SK-N-MC (cell line): Measurements from ENCODE around the gene RPL35A.
"Not testable (repeated sequence)": the region's sequence is repeated elsewhere in the genome, so short reads cannot be mapped to it uniquely, and the experiment has no call there.

Experiments used
- DNase-seq: peaks from one replicate; pipeline ENCODE4 v3.0.0-alpha.2; 2011; ENCODE audit warnings: low read depth, low spot score
- H3K27ac ChIP-seq: fragments of 200-600 bp; sonication (generic); 2 replicates; pipeline ENCODE4 v1.5.1; 2016; ENCODE audit warnings: mixed run types
- H3K36me3 ChIP-seq: fragments of 200-600 bp; sonication (generic); 2 replicates; pipeline ENCODE4 v1.6.1; 2017; ENCODE audit warnings: antibody characterized with exemption, low read length, mixed read lengths; ENCODE audit not compliant: insufficient read depth
- H3K4me3 ChIP-seq: fragments of 200-600 bp; sonication (generic); 2 replicates; pipeline ENCODE4 v1.5.1; 2016
- H3K9ac ChIP-seq: fragments of 200-600 bp; sonication (generic); 2 replicates; pipeline ENCODE4 v1.8.0; 2017; ENCODE audit warnings: mixed run types, mixed read lengths; ENCODE audit not compliant: insufficient read length
- H3K9me3 ChIP-seq: fragments of 200-600 bp; sonication (generic); 2 replicates; pipeline ENCODE4 v1.6.1; 2017; ENCODE audit warnings: low read depth, mild to moderate bottlenecking, antibody characterized with exemption, low read length, moderate library complexity, mixed read lengths
- EZH2 ChIP-seq: fragments of 200-600 bp; sonication (generic); IDR thresholded peaks from one replicate; pipeline ENCODE4 v1.6.1; 2017; ENCODE audit warnings: antibody characterized with exemption
- FOXP2 ChIP-seq: optimal IDR thresholded peaks from 2 replicates; pipeline ENCODE3; 2011; ENCODE audit warnings: mild to moderate bottlenecking, moderate library complexity; ENCODE audit not compliant: insufficient read depth; ENCODE audit errors: extremely low read length, control extremely low read depth
- POLR2AphosphoS5 ChIP-seq: IDR thresholded peaks from 2 replicates; pipeline ENCODE4 v1.6.1; 2012; ENCODE audit warnings: mild to moderate bottlenecking, low read depth, low read length, borderline replicate concordance

RPL35A gene

DNA sequence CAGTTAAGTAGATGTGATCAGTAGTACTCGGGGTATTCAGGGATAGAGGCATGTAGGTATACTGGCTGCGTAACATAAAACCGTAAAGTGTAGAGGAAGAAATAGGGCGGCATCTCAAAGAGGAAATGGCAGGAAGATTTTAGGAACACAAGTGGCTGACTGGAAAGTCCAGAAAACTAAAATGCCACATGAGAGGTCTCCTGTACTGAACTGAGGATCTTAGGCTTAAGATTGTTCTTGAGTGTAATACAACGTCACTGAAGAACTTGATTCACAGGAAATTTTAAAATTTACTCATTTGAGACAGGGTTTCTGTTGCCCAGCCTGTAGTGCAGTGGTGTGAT lies 7.8 kb downstream of the RPL35A start:
- peak overlapping the region; percentile 49 for H3K4me3 ChIP-seq
- peak overlapping the region; percentile 0 for H3K9ac ChIP-seq
- H3K36me3 ChIP-seq = peaks cover 48% of the 10 kb centered on the region
- TF ChIP-seq EZH2 (no peak), FOXP2 (no peak), POLR2AphosphoS5 (no peak)
- H3K9me3 ChIP-seq = no peaks in the 10 kb centered on the region
- no peak for DNase-seq
- peak overlapping the region; percentile 93 for H3K27ac ChIP-seq

DNA sequence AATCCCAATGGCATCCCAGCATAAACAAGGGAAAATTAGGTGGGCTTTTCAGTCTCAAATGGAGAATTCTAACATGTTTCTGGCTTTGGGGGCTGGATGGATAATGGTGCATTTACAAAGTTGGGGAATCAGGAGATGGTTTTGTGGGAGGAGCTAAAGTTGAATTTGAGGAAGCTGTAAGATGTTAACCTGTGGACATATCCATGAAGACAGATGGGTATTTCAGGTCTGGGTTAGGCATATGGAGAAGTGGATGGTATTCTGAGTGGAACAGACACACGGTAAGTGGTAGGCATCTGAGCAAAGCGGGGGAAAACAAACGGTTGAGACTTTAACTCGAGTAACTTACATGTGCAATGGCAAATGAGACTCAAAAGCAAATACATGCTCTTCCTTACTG lies 8.4 kb downstream of the RPL35A start:
- Histone ChIP-seq H3K9me3 (no peaks in the 10 kb centered on the region), H3K27ac (peak overlapping the region; percentile 93), H3K9ac (peak overlapping the region; percentile 0), H3K36me3 (peaks cover 42% of the 10 kb centered on the region), H3K4me3 (peak overlapping the region; percentile 49; the same call in 1 of the 2 replicates)
- TF ChIP-seq EZH2 = no peak
- TF ChIP-seq POLR2AphosphoS5 = no peak
- no peak for TF ChIP-seq FOXP2
- no peak for DNase-seq

DNA sequence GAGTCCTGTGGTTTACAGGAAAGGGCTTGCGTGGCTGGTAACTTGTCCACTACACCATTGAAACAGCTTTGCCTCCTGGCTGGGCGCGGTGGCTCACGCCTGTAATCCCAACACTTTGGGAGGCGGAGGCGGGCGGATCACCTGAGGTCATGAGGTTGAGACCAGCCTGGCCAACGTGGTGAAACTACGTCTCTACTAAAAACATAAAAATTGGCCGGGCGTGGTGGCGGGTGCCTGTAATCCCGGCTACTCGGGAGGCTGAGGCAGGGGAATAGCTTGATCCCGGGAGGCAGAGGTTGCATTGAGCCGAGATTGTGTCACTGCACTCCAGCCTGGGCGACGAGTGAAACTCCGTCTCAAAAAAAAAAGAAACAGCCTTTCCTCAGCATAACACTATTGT lies 8.9 kb downstream of the RPL35A start:
- Histone ChIP-seq H3K4me3 (peak overlapping the region; percentile 83), H3K36me3 (peaks cover 37% of the 10 kb centered on the region), H3K27ac (peak overlapping the region; percentile 93)
- not testable (repeated sequence) for H3K9me3 ChIP-seq, DNase-seq, H3K9ac ChIP-seq

DNA sequence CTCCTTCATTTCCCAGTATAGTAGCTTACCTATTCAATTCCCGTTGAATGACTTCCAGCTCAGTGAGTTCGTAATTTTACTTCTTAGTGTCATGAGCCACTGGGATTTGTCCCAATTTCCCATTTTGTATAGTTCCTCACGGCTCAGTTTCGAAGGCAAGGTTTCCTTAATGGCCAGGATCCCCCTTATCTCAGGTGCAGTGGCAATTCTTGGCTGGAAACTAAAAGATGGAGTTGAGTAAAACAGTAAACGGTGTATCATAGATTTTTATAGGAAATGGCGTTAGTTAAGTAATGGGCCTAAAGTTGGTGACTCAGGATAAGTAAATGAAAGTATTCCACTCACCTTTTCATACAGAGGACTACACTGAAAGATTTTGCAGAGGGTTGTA lies 9.5 kb downstream of the RPL35A start:
- no peak for TF ChIP-seq EZH2
- TF ChIP-seq POLR2AphosphoS5 = no peak
- TF ChIP-seq FOXP2 = no peak
- Histone ChIP-seq H3K27ac (peak overlapping the region; percentile 84; the same call in 1 of the 2 replicates), H3K9ac (peak overlapping the region; percentile 63), H3K4me3 (peak overlapping the region; percentile 83), H3K36me3 (peaks cover 30% of the 10 kb centered on the region), H3K9me3 (no peaks in the 10 kb centered on the region)
- DNase-seq = no peak

DNA sequence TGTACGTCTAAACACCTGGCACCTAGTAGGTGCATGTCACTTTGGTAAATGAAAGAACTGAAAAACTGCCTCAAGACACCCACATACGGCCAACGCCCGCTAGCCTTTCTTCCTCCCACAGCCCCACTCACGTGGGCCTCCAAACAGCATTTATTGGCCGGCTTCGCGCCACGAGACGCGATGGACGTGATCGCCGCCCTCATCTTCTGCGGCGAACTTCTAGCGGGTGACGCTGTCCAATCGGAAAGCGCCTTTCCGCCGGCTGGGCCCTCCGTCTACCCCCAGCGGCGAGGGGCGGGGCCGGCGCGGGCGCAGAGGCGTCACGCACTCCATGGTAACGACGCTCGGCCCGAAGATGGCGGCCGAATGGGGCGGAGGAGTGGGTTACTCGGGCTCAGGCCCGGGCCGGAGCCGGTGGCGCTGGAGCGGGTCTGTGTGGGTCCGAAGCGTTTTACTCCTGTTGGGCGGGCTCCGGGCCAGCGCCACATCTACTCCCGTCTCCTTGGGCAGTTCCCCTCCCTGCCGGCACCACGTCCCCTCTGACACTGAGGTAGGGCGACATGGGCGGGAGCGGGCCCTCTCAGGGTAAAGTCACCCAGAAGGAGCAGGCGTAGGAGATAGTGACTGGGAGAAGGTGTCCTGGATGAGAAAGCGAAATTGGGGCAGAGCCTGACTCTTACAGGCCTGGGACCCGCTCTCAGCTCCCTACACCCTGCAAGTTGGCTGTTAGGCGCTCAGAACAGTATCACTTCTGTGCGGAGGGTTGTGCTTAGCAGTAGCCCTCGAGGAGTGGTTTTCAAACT lies 10.1 kb downstream of the RPL35A start, which contains the start of gene LMLN:
TSS of gene LMLN (plus strand) at position 327 of the 803 bp plus-strand sequence. CDS start at position 356, 29 bp downstream.
- Histone ChIP-seq H3K4me3 (peak within 1 kb of the TSS; percentile 83), H3K36me3 (peaks cover 24% of the 10 kb centered on the region), H3K9ac (peak within 1 kb of the TSS; percentile 72), H3K9me3 (no peaks in the 10 kb centered on the region), H3K27ac (peak within 1 kb of the TSS; percentile 89)
- DNase-seq = no peak
- TF ChIP-seq FOXP2 (peak; percentile 71), EZH2 (no peak), POLR2AphosphoS5 (peak; percentile 84)

DNA sequence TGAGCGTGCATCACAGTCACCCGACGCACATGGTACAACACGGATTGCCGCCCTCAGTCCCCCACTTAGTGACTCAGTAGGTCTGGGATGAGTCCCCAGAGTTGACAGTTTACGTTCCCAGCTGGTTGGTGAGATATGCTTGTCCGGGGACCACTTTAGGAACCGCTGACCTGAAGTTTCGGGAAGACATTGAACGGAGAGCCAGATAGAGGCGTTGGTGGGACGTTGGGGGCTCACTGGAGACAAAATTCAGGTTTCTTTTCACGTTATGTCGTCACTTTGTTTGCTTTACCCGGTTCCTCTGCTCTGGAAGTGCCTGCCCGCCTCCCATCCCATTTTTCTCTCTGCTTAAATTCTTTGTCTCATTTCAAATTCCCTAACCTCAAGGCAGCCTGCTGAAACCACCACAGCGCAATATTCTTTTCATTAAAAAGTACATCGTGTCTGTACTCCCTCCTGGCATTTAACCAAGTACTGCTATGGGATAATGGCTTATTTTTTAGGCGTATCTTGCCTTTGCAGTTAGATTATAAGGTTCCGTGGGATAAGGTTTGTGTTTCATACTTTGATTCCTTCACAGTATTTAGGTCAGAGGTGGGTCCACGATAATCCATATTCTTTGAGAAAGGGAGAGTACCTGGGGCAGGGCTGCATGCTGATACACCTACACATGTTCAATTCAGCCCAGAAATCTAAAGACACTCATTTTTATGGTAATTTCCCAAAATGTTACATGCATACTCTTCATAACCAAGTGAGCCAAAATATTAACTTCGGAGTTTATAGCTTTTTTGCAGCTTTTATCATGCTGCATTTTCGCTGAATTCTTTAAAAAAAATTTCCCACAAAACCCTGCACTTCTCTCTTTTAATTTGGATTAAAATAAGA lies 10.9 kb downstream of the RPL35A start:
- H3K36me3 ChIP-seq = peaks cover 16% of the 10 kb centered on the region
- peak overlapping the region; percentile 83 for H3K4me3 ChIP-seq
- peak; percentile 77 for DNase-seq
- peak overlapping the region; percentile 89 for H3K27ac ChIP-seq
- TF ChIP-seq EZH2 (no peak), POLR2AphosphoS5 (no peak; the same call in 1 of the 2 replicates), FOXP2 (no peak)
- peak overlapping the region; percentile 72 for H3K9ac ChIP-seq
- no peaks in the 10 kb centered on the region for H3K9me3 ChIP-seq

DNA sequence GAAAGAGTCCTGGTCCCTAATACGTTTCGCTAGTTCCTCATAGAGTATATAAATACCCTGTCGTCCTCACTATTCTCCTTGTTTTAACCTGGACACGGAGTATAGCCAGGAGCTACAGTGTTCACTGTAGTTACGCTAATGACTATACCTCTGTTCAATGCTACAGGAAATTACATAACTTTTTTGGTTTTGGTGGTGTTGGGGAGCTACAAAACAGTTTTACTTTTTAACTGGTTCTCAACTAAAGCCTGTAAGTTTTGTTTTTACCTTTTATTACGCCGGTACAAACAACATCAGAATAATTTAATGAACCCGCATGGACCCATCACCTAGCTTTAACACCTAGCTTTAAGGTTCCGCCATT lies 11.6 kb downstream of the RPL35A start:
- no peak for DNase-seq
- H3K27ac ChIP-seq = peak overlapping the region; percentile 89
- H3K4me3 ChIP-seq = peak overlapping the region; percentile 83

DNA sequence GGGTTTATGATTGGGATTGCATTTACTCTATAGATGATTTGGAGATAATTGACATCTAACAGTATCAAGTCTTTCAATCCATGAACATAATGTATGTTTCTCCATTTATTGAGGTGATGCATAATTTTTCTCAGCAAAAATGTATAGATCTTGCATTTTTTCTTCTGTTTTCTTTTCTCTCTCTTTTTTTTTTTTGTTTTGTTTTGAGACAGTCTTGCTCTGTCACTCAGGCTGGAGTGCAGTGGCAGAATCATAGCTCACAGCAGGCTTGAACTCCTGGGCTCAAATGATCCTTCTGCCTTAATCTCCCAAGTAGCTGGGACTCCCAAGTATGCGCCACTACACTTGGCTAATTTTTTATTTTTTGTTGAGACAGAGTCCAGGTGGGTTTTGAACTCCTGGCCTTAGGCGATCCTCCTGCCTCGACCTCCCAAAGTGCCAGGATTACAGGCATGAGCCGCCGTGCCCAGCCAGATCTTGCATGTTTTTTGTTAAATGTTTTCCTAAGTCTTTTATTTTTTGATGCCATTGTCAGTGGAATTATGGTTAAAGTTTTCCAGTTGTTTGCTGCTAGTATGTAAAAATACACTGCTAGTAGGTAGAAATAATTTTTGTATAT lies 13.1 kb downstream of the RPL35A start:
- TF ChIP-seq EZH2 (no peak), FOXP2 (no peak), POLR2AphosphoS5 (no peak)
- H3K9me3 ChIP-seq = no peaks in the 10 kb centered on the region
- peaks cover 8% of the 10 kb centered on the region; the same call in 1 of the 2 replicates for H3K36me3 ChIP-seq
- peak overlapping the region; percentile 4; the same call in 1 of the 2 replicates for H3K27ac ChIP-seq
- H3K4me3 ChIP-seq = no peak overlapping the region
- H3K9ac ChIP-seq = peak overlapping the region; percentile 5
- no peak for DNase-seq

More for the DNA sequence above, 11.6 kb downstream of the RPL35A start:
- H3K9ac ChIP-seq = peak overlapping the region; percentile 72
- H3K9me3 ChIP-seq = no peaks in the 10 kb centered on the region
- TF ChIP-seq POLR2AphosphoS5 = no peak
- no peak for TF ChIP-seq FOXP2
- TF ChIP-seq EZH2 = no peak
- peaks cover 10% of the 10 kb centered on the region for H3K36me3 ChIP-seq

DNA sequence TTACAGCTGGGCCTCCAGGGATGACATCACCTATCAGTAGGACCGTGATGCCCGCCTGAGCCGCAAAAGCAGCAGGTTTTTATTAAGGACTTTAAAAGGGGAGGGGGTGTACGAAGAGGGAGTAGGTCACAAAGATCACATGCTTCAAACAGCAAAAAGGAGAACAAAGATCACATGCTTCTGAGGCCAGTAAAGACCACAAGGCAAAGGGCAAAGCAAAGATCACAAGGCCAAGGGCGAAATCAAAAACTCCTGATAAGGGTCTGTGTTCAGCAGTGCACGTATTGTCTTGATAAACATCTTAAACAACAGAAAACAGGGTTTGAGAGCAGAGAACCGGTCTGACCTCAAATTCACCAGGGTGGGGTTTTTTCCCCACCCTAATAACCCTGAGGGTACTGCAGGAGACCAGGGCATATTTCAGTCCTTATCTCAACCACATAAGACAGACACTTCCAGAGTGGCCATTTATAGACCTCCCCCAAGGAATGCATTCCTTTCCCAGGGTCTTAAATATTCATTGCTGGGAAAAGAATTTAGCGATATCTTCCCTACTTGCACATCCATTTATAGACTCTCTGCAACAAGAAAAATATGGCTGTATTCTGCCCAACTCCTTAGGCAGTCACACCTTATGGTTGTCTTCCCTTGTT lies 17.5 kb downstream of the RPL35A start:
- not testable (repeated sequence) for DNase-seq, H3K27ac ChIP-seq, H3K9ac ChIP-seq, H3K9me3 ChIP-seq, H3K4me3 ChIP-seq, H3K36me3 ChIP-seq
